OCI-LY3 (cell line): Measurements from ENCODE around the gene KLF2.

Source experiments
- CTCF ChIP-seq: fragments of 200-600, 300-600 bp; sonication (generic); IDR thresholded peaks from 2 replicates; pipeline ENCODE4 v1.5.1; 2014; ENCODE audit warnings: antibody characterized with exemption, low read length, low read depth
- EZH2phosphoT487 ChIP-seq: fragments of 200-600 bp; shearing (Covaris generic); IDR thresholded peaks from 2 replicates; pipeline ENCODE4 v1.6.1; 2018; ENCODE audit warnings: antibody characterized with exemption, mixed run types, low read depth

- TF ChIP-seq CTCF (no peak), EZH2phosphoT487 (no peak)
These were observed 2.5 kb downstream of the KLF2 start for GRCh38 chr19:16327169-16327475.
